ENCODE measurements around the gene GSG1. TPM values are rescaled to one million over a fixed set of nuclear protein-coding genes. Genes with fewer than 3 reads are reported as not detected.
"Not testable (repeated sequence)": the region's sequence is repeated elsewhere in the genome, so short reads cannot be mapped to it uniquely, and the experiment has no call there.

The GSG1 gene
- total RNA-seq, 1 experiment from 2014 or later: not detected

DNA sequence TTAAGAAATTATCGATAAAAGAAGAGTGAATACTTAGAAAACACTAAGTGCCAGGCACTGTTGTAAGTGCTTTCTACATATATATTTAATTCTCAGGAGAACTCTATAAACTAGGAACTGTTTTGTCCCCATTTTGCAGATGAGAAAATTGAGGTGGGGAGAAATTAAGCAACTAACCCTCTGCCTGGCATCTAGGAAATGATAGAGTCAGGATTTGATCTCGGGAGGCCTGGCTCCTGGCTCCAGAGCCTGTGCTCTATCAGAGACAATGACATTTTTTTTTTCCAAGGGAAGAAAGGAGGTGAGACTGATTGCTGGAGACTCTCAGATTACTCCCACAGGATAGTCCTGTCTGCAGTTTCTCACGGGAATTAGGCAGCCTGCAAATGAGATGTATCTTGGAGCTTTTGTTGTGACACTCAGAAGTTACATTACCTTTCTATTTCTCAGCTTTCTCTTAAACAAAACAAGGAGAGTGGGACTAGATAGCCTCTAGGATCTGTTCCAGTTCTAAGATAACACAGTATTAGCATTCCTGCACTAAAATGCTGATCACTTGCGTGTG lies 60.7 kb downstream of the GSG1 start:
- no peak for DNase-seq (ENCODE audit: low read depth, low spot score)
- in situ Hi-C loops (cut with HindIII; ENCODE audit: low pct_unique_long_range_greater_than_20kb, low sequenced_read_pairs): no loop called here

DNA sequence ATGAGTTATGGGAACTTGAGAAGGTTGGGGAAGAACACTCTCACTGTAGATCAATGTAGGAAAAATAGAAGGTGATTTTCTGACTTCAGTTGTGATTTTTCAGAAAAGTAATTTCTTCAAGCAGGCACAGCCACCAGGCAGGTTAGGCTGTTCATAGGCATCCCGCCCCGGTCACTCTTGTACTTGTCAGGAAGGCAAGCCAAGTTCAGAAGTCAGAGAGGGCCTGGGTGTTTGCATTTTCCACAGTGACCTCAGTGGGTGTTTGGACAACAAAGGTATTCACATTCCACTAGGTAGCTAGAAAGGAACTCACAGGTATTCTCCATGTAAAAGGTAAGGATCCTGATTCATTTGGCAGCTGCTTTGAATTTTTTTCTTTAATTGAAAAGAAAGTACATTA lies 62.2 kb downstream of the GSG1 start:
- in situ Hi-C loops (cut with HindIII; ENCODE audit: low pct_unique_long_range_greater_than_20kb, low sequenced_read_pairs): no loop called here
- no peak for DNase-seq (ENCODE audit: low read depth, low spot score)

DNA sequence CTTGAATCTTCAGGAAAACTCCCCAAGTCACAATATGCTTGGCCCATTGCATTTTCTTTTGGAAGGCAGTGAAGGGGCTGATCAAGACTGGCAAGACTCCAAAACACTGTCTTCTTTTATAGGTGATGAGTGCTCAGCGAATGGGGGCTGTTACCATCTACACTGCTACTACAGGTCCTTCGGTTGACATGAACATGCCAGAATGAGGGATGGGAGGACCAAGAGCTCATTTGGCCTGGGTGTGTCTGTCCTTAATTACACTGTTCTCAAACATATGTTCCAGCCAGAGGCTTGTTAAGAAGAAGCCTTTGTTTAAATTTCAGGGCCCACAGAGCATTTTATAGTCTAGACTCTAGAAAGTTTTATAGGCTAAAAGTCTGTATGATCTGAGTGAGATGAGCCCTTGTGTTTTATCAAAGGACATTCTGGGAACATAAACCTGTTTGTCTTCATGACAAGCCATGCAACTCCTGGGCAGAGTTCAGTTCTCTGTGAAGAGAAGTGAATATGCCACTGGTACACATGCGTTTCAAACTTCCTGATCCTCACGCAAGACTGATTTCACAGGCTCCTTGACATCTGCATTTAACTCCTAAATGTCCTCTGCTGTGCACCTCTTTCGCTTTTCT lies 64.0 kb downstream of the GSG1 start:
- in situ Hi-C loops (cut with HindIII; ENCODE audit: low pct_unique_long_range_greater_than_20kb, low sequenced_read_pairs): no loop called here

DNA sequence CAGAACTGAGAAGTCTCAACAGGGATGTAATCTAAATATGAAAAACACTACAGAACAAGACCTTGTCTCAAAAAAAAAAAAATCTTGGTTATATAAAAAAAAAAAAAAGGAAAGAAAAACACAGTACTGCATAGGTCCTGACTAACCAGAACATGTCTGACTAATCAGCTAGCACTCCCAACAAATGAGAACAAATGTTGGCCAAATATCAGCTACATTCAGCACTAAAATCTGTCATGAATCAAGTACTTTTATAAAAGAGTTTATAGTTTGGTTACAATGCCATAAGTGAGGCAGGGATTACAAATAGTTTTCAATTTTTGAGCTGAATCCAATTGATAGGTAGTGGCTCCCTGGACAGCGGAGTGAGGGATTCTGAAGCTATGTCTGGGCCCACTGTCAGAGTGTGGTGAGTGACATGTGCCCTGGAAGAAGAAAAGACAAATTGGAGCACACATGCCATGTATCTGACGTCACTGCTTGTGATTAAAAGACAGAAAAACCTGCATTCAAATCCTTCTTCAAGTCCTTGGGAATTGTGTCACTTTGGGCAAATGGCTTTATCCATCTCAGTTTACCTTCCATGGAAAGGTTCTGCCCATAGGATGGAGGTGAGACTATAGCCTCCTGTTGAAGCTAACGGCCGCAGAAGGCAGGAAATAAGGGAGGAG lies 64.8 kb downstream of the GSG1 start:
- in situ Hi-C loops (cut with HindIII; ENCODE audit: low pct_unique_long_range_greater_than_20kb, low sequenced_read_pairs): no loop called here
- DNase-seq (ENCODE audit: low read depth, low spot score): no peak

More for the DNA sequence above, 64.0 kb downstream of the GSG1 start:
- no peak for DNase-seq (ENCODE audit: low read depth, low spot score)

DNA sequence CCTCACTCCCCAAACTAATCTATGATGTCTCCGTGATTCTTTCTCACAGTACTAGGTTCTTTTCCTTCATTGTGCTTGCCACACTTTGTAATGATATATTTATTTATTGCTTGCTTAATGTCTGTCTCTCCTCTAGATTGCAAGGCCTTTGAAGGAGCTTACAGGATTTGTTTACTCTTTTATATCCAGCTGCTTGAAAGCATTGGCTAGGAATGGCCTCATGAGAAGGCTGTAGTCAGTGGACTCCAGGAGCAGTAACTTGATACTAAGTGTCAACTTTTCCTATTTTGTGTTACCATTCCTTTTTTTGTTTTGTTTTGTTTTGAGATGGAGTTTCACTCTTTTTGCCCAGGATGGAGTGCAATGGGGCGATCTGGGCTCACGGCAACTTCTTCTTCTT lies 66.6 kb downstream of the GSG1 start:
- in situ Hi-C loops (cut with HindIII; ENCODE audit: low pct_unique_long_range_greater_than_20kb, low sequenced_read_pairs): no loop called here
- no peak for DNase-seq (ENCODE audit: low read depth, low spot score)

DNA sequence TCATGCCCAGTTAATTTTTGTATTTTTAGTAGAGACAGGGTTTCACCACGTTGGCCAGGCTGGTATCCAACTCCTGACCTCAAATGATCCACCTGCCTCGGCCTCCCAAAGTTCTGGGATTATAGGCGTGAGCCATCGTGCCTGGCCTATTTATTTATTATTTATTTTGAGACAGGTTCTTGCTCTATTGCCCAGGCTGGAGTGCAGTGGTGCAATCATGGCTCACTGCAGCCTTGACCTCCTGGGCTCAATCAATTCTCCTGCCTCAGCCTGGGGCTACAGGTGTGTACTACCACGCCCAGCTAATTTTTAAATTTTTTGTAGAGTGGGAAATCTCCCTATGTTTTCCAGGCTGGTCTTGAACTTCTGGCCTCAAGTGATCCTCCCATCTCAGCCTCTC lies 68.1 kb downstream of the GSG1 start:
- DNase-seq (ENCODE audit: low read depth, low spot score); in situ Hi-C loops (cut with HindIII; ENCODE audit: low pct_unique_long_range_greater_than_20kb, low sequenced_read_pairs): not testable (repeated sequence)

Other genes starting within 250 kb of the GSG1 start
- gene GPRC5A, start 212.1 kb downstream of the GSG1 start, total RNA-seq (2014; rRNA removed; shearing (Covaris generic)): 13.9 and 17.6 TPM in 2 replicates
- gene GPRC5D, start 151.5 kb downstream of the GSG1 start, total RNA-seq (2014; rRNA removed; shearing (Covaris generic)): not detected in 2 replicates
- 7.8 and 7.9 TPM in 2 replicates for gene HEBP1, start 103.4 kb downstream of the GSG1 start, total RNA-seq (2014; rRNA removed; shearing (Covaris generic))
- gene FAM234B, start 59.3 kb downstream of the GSG1 start, total RNA-seq (2014; rRNA removed; shearing (Covaris generic)): 14.4 and 15.6 TPM in 2 replicates
- gene EMP1, start 93.1 kb upstream of the GSG1 start, total RNA-seq (2014; rRNA removed; shearing (Covaris generic)): 8.7 and 14.3 TPM in 2 replicates